Dedifferentiated amniotic fluid mesenchymal stem cell (primary cell): ENCODE results near the gene DDIT3.

Experiments used
- DNase-seq: peaks from one replicate; pipeline ENCODE4 v3.0.0-alpha.2; 2016; ENCODE audit errors: extremely low spot score

Gene DDIT3

DNA sequence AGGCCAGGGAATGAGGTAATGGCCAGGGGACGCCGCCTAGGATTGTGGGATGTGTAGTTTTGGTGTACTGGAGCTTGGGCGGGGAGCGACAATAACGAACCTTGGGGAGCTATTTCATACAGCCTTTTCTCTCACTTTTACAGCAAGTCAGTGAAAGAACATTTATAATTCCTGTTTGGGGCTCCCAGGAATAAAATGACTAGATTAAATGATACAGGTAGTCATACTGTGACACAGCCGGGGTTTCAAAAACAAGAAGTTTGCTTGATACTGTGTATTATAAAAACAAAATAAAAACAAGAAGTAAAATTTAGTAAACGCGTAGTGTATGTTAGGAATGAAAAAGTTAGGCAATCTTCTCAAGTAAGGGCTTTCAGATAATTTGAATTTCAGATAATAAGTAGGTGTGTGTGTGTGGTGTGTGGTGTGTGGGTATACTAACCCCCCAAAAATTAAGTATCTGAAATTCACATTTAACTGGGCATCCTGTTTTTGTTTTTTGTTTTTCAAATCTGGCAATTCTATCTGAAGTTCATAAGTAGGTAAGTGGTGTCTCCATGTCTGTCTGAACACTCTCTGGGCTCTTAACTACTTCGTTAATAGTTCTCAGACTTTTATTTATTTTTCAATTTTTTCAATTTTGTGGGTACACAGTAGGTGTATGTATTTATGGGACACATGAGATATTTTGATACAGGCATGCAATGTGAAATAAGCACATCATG, 27.1 kb upstream of the DDIT3 start:
- DNase-seq: no peak

DNA sequence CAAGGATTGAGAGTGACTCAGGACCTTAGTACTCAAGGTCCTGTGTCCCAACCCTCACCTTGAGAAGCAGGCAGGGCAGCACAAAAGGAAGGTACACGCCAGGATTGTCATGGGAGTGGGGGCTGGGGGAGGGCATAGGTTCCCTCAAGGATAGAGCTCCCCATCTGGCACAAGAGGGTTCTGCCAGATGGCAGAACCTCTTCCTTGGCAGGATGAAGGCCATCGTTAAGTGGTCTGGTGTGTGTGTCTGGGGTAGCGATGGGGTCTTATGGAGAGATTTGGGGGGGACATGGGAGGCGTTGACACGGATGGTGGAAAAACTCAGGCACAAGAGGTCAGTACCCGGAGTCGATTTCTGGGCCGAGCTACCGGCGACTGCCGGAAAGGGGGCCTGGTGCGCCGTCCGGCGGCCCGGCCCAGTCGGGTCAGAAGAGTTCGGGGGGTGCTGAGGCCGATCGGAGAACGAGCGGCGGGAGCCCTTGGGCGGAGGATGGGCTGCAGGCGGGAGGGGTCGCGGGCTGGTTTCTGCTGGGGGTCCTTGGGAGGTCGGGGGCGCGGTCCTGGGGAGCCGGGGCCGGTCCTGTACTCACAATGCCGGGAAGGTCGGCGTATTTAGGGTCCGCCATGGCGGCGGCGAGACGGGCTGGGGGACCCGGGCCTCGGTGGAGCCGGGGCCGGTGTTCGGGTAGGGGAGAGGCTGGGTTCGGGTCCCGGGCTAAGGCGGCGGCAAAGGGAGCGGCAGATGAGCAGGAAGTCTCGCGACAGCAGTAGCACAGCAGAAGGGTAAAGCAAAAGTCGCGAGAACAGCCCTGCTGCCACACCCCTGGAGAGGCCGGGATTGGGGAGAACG, 26.3 kb upstream of the DDIT3 start, which contains the start of gene DCTN2:
Gene DCTN2, minus strand, starts transcription at position 755 of the 850 bp plus-strand sequence. Its CDS starts 129 bp downstream, at position 626.
- peak; percentile 98 for DNase-seq

DNA sequence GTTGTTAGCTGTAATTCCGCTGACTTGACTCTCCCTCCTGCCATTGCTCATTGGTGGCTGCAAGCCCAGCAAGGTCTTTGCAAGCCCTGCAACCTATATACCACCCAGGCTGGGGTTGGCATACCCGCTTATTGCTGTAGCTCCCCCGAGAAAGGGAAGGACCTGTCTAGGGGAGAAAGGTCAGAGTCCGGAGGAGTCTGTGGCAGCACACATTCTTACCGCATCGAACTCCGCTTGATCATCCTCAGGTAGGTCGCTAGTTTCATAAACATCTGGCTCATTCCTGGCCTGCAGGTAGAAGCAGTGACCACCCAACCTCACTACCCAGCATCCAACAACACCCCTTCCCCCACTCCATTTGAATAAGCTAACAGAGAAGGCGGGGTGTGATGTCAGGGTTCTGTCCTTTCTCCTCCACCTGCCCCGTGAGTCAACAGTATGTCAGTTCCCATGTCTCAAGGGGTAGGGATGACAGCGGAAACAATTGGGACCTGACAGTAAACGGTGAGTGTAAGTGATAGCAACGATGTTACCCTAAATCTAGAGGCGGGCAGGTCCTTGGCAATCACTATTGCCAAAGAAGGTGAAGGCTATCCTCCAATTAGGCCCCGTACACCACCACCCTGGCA, 25.6 kb upstream of the DDIT3 start:
- DNase-seq: no peak

DNA sequence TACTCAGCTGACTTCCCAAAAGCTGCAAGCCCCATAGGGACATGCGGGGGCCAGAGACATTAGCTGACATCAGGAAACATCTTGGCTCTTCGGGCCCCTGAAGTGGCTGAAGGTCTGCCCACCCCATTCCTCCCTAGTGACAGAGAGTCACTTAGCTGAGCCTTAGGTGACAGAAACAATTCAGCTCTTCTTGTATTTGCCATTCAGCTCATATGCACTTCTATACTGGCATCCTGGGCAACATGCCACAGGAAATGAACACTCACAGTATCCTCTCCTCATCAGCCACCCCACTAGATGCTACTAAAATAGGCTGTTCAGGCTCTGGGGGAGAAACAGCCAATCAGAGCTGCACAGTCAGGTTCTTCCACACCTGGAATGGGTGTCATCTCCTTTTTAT, 23.3 kb upstream of the DDIT3 start:
- DNase-seq: no peak

DNA sequence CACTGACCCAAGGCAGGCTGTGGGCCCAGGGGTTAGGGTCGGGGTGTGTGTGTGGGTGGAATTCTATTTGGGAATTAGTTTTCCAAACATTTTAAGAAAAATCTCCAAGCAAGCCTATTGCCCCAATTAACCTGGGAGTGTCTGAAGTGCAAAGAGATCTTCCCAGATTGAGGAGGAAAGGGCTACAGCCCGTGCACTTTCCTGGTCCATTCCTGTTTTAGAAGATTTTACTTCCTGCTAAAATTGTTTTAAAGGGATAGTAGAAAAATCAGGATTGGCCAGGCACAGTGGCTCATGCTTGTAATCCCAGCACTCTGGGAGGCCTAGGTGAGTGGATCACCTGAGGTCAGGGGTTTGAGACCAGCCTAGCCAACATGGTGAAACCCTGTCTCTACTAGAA, 21.4 kb upstream of the DDIT3 start:
- DNase-seq: no peak

DNA sequence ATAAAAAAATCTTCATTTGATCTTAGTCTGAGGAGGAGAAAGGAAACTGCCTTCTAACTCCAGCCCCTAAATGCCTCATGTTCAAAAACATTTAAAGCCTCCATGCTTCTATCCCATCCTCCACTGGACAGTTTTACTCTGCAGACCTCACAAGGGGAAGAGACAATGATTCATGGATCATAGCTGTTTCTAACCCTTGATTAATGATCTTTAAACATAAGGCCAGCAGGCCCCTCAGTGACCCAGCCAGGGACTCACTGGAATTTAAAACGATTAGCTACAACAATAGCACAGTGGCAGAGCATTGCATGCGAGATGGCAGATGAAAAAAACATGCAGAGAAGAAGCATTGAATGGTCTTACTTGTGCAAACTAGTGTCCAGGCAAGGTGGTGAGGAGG, 20.7 kb upstream of the DDIT3 start:
- no peak for DNase-seq

DNA sequence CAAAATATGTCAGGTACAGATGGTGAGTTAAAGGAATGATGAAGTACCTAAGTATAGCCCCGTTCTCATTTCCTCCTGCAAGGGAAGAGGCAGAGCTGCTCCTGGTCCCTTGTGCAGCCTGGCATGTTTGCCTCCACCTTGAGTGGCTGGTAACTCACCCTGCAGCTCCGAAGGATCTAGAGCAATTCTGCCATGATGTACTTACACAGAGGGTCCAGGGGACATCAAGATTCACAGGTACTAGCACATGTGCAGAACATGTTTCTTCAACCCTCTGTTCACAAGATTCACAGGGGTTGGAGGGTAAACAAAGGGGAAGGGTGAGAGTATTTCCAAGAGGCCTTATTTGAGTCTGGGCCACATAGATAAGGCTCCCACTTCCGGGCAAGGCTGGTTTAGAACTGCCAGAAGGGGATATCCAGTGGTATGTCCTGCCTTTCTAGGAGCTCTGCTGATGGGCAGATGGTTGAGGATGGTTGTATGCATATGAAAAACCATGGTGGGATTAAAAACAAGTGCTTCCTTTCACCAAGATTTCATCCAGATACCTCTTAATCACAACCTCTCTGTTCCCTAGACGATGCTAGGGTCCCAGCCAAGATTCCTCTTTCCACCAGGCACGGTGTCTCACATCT, 18.9 kb upstream of the DDIT3 start:
- no peak for DNase-seq

DNA sequence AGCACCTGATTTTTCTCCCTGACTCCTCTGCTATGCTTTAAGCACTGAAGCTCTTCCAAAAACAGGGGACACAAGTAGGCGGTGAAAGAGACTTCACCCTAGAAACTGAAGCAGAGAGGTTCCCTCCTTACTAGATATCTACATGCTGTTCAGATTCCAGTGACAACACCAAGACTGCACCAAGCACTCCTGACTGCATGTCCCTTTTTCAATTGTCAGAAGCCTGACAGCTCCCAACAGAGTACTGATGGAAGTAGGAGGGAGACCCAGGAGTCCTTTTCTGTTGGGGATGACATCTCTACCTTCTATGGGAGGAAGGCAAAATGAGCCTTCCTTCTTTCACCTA, 16.3 kb upstream of the DDIT3 start:
- DNase-seq: no peak

DNA sequence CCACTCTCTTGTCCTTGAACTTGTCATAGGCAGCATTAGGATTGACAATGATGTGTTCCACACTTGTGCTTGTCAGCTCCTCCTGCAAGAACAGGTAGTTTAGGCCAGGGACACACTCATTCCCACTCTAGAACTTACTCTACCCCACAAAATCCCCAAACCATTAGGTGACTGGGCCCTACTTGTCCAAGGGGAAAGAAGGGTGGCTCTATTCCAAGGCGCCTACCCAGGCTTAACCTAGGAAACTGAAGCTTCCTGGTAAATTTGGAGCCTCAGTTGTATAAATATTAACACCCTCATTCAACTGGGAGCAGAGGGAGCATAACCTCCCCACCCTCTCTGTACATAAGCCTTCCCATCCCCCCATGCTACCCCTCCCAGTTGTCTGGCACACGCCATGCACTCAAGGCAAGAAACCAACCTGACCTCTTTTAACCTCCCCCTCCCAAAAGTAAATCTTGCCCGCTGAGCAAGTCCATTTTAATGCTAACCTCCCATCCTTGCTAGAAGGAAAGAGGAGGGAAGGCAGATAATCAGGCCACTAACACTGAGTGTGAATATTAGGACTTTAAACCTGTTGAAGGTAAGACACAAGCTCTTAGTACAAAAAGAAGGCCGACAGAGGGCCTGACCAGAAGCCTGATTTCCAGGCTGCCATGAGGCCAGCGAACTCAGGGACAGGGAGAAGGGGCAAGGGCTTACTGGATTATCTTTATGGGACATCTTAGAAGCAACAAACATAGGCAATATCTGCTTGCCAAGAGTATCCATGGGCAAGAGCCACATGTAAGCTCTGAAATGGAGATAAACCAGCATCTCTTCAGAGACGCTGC, 15.7 kb upstream of the DDIT3 start:
- no peak for DNase-seq

DNA sequence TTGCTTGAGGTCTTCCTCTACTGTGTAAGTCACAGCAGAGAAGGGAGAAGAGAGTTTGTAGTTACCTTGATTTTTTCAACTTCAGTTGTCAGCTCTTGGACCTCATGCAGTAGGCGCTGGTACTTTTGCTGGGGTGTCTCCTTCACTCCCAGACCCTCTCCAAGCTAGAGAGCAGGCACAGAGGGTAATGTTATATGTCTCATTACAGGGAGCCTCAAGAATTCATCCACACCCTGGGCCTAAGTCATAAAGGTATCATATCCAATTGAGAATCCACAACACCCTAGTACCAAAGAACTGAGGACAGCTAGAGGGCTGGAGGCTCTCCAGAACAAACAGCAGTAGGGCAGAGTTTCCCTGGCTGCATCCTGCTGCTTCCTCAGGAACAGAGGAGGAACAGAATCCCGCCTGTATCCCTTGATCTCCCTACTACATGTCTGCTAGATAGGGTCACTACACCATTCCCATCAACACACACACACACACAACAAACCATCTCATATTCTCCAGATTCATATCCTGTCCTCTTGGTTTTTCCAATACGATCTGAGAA, 14.8 kb upstream of the DDIT3 start:
- no peak for DNase-seq

DNA sequence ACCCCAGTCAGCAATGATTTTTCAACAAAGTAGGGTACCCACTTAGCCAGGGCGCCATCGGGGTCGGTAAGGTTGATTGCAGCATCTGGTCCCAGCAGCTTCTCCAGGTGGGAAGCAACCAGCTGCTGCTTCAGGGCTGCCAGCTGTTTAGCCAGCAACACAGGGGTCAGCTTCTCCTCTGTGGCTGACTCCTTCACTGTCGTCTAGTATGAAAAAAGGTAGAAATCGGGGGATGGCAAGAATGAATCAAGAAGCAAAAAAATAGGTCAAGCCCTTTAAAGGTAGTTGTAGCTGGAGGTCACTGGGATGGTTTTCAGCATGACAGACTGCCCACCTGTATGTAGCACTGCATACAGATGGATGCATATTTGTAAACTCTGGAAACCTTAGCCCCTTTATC, 13.9 kb upstream of the DDIT3 start:
- DNase-seq: no peak

DNA sequence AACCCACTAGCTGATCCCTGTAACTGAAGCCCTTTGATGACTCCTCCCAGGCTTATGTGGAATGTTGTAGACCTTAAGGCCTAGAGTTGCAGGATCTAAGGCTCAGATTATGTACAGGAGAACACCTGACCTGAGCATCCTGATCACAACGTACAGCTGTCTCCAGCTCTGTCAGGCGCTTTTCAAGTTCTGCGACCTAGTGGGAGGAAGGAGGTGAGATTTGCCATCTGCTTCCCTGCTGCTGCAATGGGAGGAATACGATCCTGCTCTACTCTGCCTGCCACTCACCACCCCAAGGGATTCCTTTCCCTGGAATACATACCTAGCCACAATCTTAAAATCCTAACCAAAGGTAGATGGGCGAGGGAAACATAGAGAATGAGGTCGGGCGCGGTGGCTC, 12.8 kb upstream of the DDIT3 start:
- no peak for DNase-seq

DNA sequence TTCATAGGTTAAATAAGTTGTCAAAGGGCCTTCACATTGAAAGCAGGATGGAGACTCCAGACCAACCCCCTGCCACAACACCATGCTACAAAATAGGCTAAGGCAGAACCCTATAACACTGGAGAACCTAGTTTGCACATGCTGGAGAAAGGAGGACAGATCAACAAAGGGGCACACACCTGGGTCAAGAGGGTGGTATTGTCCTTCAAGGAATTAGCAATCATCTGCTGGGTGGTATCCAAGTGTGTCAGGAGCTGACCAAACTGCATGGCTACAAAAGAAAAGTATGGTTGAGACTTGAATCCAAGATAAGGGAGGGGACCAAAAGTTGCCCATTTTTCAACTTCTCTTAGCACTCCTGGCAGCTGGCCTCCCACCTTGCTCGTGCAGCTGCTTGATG, 11.5 kb upstream of the DDIT3 start:
- DNase-seq: no peak

DNA sequence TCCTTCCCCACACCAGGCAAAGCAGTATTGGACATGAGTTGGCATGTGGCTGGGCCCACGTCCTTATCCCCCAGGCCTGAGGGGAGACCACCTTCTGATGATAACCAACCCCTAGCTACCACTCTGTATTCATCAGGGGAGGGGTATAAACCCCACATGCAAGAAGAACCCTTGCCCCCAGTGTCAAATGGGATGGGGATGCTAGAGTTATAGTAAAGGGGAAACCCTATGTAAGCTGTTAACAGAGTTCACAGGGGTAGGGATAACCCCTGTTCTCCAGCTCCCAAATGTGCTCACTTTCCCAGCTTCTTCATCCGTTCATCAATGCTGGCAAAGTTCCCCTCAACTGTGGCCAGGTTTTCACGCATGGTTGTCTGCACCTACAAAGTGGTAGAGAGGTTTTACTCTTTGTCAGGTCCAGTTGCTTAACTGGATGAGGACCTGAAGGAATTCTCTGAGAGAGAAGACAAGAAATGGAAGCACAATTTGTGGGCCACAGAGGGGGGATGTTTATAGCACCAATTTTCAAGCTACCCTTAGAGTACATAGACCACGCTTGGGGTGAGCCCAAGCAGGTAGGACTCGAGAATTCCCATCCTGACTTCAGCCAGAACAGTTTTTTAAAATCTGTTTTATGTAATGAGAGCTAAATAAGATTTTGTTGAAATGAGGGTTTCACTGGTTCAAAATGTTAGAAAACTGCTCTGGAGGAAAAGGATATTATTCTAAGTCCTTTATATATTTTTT, 10.3 kb upstream of the DDIT3 start:
- no peak for DNase-seq

DNA sequence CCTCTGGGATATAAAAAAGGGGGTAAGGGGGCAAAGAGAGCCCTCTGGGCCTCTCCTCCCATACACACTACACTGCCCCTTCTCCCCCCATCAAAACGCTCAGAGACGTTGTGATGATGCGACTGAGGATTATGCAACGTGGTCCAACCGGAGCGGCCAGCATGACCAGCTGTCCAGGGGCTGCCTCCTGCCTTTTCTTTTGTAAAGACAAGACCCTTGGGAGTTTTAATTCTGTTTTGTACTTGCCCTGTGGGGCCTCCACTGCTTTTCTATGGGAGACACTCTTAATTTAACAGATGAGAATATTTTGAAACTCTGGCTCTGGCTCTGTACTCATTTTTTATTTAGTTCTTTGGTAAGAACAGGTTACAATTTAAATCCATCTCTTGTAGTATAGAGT, 9.5 kb upstream of the DDIT3 start:
- no peak for DNase-seq

DNA sequence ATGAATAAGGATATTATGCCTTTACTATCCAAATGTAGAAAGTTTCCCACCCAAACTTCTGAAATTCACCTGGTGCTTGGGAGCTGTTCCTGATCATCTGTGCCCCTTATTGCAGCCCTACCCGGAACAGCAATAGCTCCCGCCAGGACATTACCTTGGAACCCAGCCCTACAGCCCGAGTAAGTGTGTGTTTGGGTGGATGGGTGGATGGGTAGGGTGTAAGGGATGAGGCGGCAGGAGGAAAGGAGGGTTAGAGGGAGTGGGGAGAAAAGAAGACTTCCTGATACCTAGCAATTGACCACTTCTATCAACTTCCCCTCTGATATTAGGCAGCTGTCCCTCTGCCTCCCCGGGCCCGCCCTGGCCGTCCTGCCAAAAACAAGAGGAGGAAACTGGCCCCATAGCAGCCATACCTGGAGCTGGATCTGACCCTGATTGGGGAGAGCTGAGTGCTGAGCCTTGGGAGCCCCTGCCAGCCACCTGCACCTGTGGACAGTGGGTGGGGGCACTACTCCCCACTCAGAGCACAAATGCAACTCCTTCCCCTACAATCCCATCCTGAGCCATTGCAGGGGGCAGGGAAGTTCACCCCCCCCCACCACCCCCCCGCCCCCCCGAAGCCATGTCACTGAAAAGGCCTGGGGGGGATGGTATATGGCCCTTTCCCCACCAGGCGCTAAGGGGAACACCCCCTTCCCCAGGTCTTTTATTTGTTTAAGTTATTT, 8.7 kb upstream of the DDIT3 start:
- no peak for DNase-seq

DNA sequence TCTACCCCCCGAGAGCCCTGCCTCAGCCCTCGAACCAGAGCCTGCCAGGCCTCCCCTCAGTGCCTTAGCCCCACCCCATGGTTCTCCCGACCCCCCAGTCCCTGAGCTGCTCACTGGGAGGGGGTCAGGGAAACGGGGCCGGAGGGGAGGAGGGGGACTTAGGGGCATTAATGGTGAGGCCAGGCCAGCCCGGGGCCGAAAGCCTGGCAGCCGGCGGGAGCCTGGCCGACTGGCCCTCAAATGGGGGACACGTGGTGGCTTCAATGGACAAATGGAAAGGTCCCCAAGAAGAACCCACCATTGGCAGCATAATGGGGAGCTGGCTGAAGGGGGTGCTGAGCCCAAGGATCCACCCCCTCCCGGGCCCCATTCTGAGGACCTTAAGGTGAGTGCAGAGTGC, 7.9 kb upstream of the DDIT3 start:
- DNase-seq: no peak

DNA sequence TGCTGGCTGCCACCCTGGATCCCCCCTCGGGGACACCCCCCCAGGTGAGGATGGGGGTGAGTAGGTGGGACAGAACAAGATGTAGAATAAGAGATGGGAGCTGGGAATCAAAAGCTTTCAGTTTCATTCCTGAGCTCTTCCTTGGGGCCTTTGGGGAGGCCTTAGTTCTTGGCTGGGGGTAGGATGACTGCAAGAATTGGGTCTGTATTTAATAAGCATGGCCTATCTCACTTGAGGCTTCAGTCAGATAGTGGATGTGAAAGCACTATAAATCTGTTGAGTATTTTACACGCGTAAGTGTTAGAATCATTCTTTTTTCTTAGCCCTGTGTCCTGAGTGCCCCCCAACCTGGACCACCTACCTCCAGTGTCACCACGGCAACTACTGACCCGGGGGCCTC, 6.9 kb upstream of the DDIT3 start:
- DNase-seq: no peak

DNA sequence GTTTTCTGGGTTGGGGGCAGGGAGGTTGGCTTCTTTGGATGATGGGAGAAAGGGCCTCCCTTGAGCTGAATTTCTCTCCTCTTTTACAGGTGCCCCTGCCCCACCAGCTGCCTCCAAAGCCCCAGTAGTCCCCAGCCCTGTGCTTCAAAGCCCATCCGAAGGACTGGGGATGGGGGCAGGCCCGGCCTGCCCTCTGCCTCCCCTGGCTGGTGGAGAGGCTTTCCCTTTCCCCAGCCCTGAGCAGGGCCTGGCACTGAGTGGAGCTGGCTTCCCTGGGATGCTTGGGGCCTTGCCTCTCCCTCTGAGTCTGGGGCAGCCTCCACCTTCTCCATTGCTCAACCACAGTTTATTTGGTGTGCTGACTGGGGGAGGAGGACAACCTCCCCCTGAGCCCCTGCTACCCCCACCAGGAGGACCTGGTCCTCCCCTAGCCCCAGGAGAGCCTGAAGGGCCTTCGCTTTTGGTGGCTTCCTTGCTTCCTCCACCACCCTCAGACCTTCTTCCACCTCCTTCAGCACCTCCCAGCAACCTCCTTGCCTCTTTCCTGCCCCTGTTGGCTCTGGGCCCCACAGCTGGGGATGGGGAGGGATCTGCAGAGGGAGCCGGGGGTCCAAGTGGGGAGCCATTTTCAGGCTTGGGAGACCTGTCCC, 6.3 kb upstream of the DDIT3 start:
- no peak for DNase-seq
